Left lung (tissue), 10 donors: Measurements from ENCODE around the gene MYH10. TPM values are rescaled to one million over a fixed set of nuclear protein-coding genes. Genes with fewer than 3 reads are reported as not detected.

Source experiments
- ATAC-seq: fragments of 200-7000 bp; cut with Tn5 transposase; one replicate; pipeline ENCODE4 v1.9.1; 2020; ENCODE audit warnings: moderate library complexity
- DNase-seq, 4 donors: peaks; one replicate each; pipeline ENCODE4 v3.0.0-alpha.2; 2013 to 2020
- H3K27ac ChIP-seq, 2 donors: fragments of 200-600 bp; sonication (generic) in 1 of 2; one replicate each; pipeline versions ENCODE4 v1.5.0 to v1.8.0; 2020 to 2021
- H3K27me3 ChIP-seq, 2 donors: fragments of 200-600 bp; sonication (generic) in 1 of 2; one replicate each; pipeline versions ENCODE4 v1.5.0 to v1.8.0; 2020 to 2021
- H3K36me3 ChIP-seq, 2 donors: fragments of 200-600 bp; sonication (generic) in 1 of 2; one replicate each; pipeline versions ENCODE4 v1.5.0 to v1.8.0; 2020 to 2021
- H3K4me1 ChIP-seq, 2 donors: fragments of 200-600 bp; one replicate each; pipeline ENCODE4 v1.8.0; 2021
- H3K4me3 ChIP-seq, 2 donors: fragments of 200-600 bp; sonication (generic) in 1 of 2; one replicate each; pipeline versions ENCODE4 v1.5.0 to v1.8.0; 2020 to 2021; ENCODE audit warnings: mild to moderate bottlenecking in 1 of 2
- H3K9me3 ChIP-seq, 2 donors: fragments of 200-600 bp; sonication (generic) in 1 of 2; one replicate each; pipeline versions ENCODE4 v1.5.0 to v1.8.0; 2020 to 2021
- CTCF ChIP-seq, 2 donors: fragments of 200-600 bp; sonication (generic) in 1 of 2; IDR thresholded peaks; one replicate each; pipeline versions ENCODE4 v1.5.0 to v1.8.0; 2021; ENCODE audit warnings: antibody characterized with exemption in 2 of 2
- intact Hi-C, 2 donors: fragments of 100-400 bp; cut with DNase I; formaldehyde crosslinking; loops; one replicate each; pipeline versions ENCODE4 v1.11.2 to v1.14.2; 2022
- polyA plus RNA-seq, 6 donors: library from polyadenylated mRNA; unstranded; fragments of 120-200 nt; gene quantifications; one replicate each; pipeline ENCODE4 v1.2.1, GENCODE V29; 2013; ENCODE audit not compliant: insufficient read length in 6 of 6
- total RNA-seq, 2 donors: library from RNA; stranded (reverse); fragmentation: NEBNext Ultra II Directional; extraction: Animal tissue kit (Norgen Biotek cat#: 25700); gene quantifications; one replicate each; pipeline ENCODE4 v1.2.1, GENCODE V29; 2021
- donor health status: DM: no; HTN: yes; CAD: no.
- donor health status: DM: no; HTN: no; CAD: no.

MYH10 gene
- total and polyA plus RNA-seq, 8 donors = 70.9 to 196 (median 151) TPM

GRCh38 chr17:8518326-8518725, 112.2 kb downstream of the MYH10 start:
- Histone ChIP-seq H3K27ac (no peak overlapping the region), H3K4me1 (no peaks in the 10 kb centered on the region), H3K36me3 (peaks cover 0 to 13% of the 10 kb centered on the region in 2 donors), H3K27me3 (no peaks in the 10 kb centered on the region), H3K9me3 (no peaks in the 10 kb centered on the region), H3K4me3 (no peak overlapping the region)
- DNase-seq (no peak), ATAC-seq (no peak)
- intact Hi-C loops = no loop called here
- TF ChIP-seq CTCF (IDR thresholded peaks at IDR 0.05) = no peak

- DNase-seq = no peak
- Histone ChIP-seq H3K27me3 (no peaks in the 10 kb centered on the region), H3K4me1 (no peaks in the 10 kb centered on the region), H3K36me3 (peaks cover 0 to 9% of the 10 kb centered on the region in 2 donors), H3K27ac (no peak overlapping the region), H3K4me3 (no peak overlapping the region), H3K9me3 (no peaks in the 10 kb centered on the region)
- TF ChIP-seq CTCF (IDR thresholded peaks at IDR 0.05) = no peak
- intact Hi-C loops = no loop called here
- no peak for ATAC-seq
Observed at GRCh38 chr17:8514801-8515200, 115.7 kb downstream of the MYH10 start.

- no peak overlapping the region for H3K27ac ChIP-seq
- H3K27me3 ChIP-seq = no peaks in the 10 kb centered on the region
- H3K9me3 ChIP-seq = no peaks in the 10 kb centered on the region
- ATAC-seq = no peak
- H3K36me3 ChIP-seq = peaks cover 0 to 15% of the 10 kb centered on the region in 2 donors
- intact Hi-C loops = no loop called here
- TF ChIP-seq CTCF (IDR thresholded peaks at IDR 0.05) = no peak
- DNase-seq = no peak
- H3K4me3 ChIP-seq = no peak overlapping the region
- no peaks in the 10 kb centered on the region for H3K4me1 ChIP-seq
Observed at GRCh38 chr17:8506145-8506544, 124.4 kb downstream of the MYH10 start.

DNA sequence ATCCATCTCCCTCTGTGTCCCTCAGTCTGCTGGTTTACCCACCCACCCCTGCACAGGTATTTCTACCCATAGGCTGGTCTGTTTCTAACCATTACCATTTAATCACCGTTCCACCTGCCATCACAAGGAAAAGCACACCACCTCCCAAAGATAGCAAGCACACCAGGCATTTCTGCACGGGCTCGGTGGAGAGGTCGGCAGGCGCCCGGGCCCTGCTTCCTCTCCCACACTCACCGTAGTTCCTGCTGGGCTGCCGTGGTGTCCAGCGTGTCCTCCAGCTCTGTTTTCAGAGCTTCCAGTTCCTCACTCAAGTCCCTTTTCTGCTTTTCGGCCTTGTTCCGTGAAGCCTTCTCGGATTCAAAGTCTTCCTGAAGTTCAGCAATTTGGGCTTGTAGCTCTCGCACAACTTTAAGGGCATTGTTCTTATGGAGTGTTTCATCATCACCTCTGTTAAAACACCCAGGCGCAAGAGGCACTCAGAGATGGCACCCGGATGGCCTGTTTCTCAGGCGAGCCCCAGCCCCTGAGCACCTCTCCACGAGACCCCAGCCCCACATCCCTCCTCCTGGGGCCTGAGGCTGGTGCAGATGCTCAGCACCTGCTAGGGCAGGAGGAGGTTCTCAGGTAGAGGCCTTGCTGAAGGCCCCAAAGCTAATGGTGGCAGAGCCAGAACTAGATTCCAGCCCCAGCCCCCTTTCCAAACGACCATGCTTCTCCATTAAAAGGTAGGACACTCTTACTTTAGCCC, 125.9 kb downstream of the MYH10 start:
- Histone ChIP-seq H3K4me3 (no peak overlapping the region), H3K27me3 (no peaks in the 10 kb centered on the region), H3K9me3 (no peaks in the 10 kb centered on the region), H3K4me1 (no peaks in the 10 kb centered on the region), H3K27ac (no peak overlapping the region), H3K36me3 (peaks cover 0 to 15% of the 10 kb centered on the region in 2 donors)
- DNase-seq = no peak
- no peak for ATAC-seq
- intact Hi-C loops = no loop called here
- no peak for TF ChIP-seq CTCF (IDR thresholded peaks at IDR 0.05)

DNA sequence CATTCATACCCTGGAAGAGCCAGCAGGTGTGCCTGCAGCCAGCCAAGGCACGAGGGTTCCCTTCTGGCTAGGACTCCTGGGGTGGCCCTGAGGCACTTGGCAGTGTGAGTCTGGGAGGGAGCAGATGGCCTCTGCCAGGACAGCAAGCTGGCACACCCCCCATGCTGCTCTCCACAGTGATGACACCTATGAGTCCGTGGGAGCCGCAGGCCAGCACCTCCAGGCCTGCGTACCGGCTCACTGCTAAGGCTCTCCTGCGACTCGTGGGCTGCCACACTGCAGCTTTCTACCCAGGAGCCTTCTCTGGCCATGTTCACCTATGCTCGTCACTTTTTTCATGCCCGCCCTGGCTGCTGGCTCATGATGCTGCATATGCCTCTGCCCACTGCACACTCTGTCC, 126.7 kb downstream of the MYH10 start:
- intact Hi-C loops = no loop called here
- Histone ChIP-seq H3K36me3 (peaks cover 0 to 10% of the 10 kb centered on the region in 2 donors), H3K4me3 (no peak overlapping the region), H3K27ac (no peak overlapping the region), H3K9me3 (no peaks in the 10 kb centered on the region), H3K27me3 (no peaks in the 10 kb centered on the region), H3K4me1 (no peaks in the 10 kb centered on the region)
- no peak for DNase-seq
- no peak for TF ChIP-seq CTCF (IDR thresholded peaks at IDR 0.05)
- no peak for ATAC-seq
